IMR-90 (cell line): ENCODE results near the gene PCGF3. TPM values are rescaled to one million over a fixed set of nuclear protein-coding genes. Genes with fewer than 3 reads are reported as not detected.

ENCODE experiments used
- ATAC-seq: fragments of 200-7000 bp; cut with Tn5 transposase; 2 replicates; pipeline ENCODE4 v1.9.1; 2020; ENCODE audit warnings: low read depth, mild to moderate bottlenecking, moderate library complexity
- BruUV-seq: library from RNA; stranded (reverse); fragments of 400-500 nt; replicated peaks from 2 replicates; lab custom pipeline; 2021; lab: Mats Ljungman, UMichigan
- CTCF ChIA-PET: fragments of 300-600 bp; formaldehyde crosslinking; extraction: SDS; loops from one replicate; lab custom pipeline; 2021; ENCODE audit warnings: antibody characterized with exemption; lab: Yijun Ruan, JAX
- POLR2A ChIA-PET: fragments of 300-600 bp; sonication (Branson Sonifier 250); formaldehyde crosslinking; loops from one replicate; lab custom pipeline; 2022; ENCODE audit warnings: antibody characterized with exemption; ENCODE audit not compliant: unreplicated experiment; lab: Charles Lee
- DNase-seq: peaks from one replicate; pipeline ENCODE4 v3.0.0; 2013
- H2AFZ ChIP-seq: replicated peaks from 2 replicates; pipeline ENCODE3; 2013; ENCODE audit warnings: low read length, mild to moderate bottlenecking; ENCODE audit not compliant: poor library complexity
- H2AK5ac ChIP-seq: 2 replicates; pipeline ENCODE4 v1.6.1; 2013; ENCODE audit warnings: low read depth, low read length, inconsistent platforms
- H2AK9ac ChIP-seq: replicated peaks from 2 replicates; pipeline ENCODE3; 2013; ENCODE audit warnings: mild to moderate bottlenecking, low read depth, low read length, moderate library complexity; ENCODE audit not compliant: poor library complexity
- H2BK120ac ChIP-seq: 2 replicates; pipeline ENCODE4 v1.6.1; 2013; ENCODE audit warnings: low read depth, low read length, inconsistent platforms
- H2BK15ac ChIP-seq: 3 replicates; pipeline ENCODE4 v1.6.1; 2013; ENCODE audit warnings: low read depth, low read length, inconsistent platforms
- H2BK20ac ChIP-seq: 2 replicates; pipeline ENCODE4 v1.6.1; 2013; ENCODE audit warnings: low read depth, mild to moderate bottlenecking, inconsistent platforms, low read length, moderate library complexity
- H2BK5ac ChIP-seq: 2 replicates; pipeline ENCODE4 v1.6.1; 2013; ENCODE audit warnings: mild to moderate bottlenecking, low read depth, low read length, inconsistent platforms; ENCODE audit not compliant: poor library complexity, severe bottlenecking
- H3K14ac ChIP-seq: replicated peaks from 2 replicates; pipeline ENCODE4 v1.6.1; 2013; ENCODE audit warnings: low read depth, low read length, inconsistent platforms
- H3K18ac ChIP-seq: 2 replicates; pipeline ENCODE4 v1.6.1; 2013; ENCODE audit warnings: low read depth, low read length, control low read depth
- H3K23ac ChIP-seq: 2 replicates; pipeline ENCODE4 v1.6.1; 2013; ENCODE audit warnings: low read depth, low read length, inconsistent platforms
- H3K27ac ChIP-seq: 2 replicates; pipeline ENCODE4 v1.5.1; 2013; ENCODE audit warnings: mild to moderate bottlenecking, control low read depth, low read length; ENCODE audit not compliant: insufficient read depth
- H3K27me3 ChIP-seq: 2 replicates; pipeline ENCODE4 v1.6.1; 2013; ENCODE audit warnings: low read length; ENCODE audit not compliant: control insufficient read depth, insufficient read depth
- H3K36me3 ChIP-seq: 2 replicates; pipeline ENCODE4 v1.6.1; 2013; ENCODE audit warnings: low read length, mixed read lengths; ENCODE audit not compliant: control insufficient read depth, insufficient read depth
- H3K4ac ChIP-seq: 2 replicates; pipeline ENCODE4 v1.6.1; 2013; ENCODE audit warnings: low read depth, low read length, inconsistent platforms
- H3K4me1 ChIP-seq: 2 replicates; pipeline ENCODE4 v1.6.1; 2013; ENCODE audit warnings: low read length, mixed read lengths; ENCODE audit not compliant: control insufficient read depth, insufficient read depth
- H3K4me2 ChIP-seq: 2 replicates; pipeline ENCODE4 v1.6.1; 2013; ENCODE audit warnings: low read depth, mild to moderate bottlenecking, control low read depth, low read length, moderate library complexity
- H3K4me3 ChIP-seq: 2 replicates; pipeline ENCODE4 v1.5.1; 2013; ENCODE audit warnings: low read depth, mild to moderate bottlenecking, control low read depth, low read length, moderate library complexity; ENCODE audit not compliant: insufficient read depth
- H3K56ac ChIP-seq: 2 replicates; pipeline ENCODE4 v1.6.1; 2013; ENCODE audit warnings: low read length, inconsistent platforms; ENCODE audit not compliant: insufficient read depth; ENCODE audit errors: extremely low read depth
- H3K79me1 ChIP-seq, 2 experiments: 2 replicates each; pipeline ENCODE4 v1.6.1; 2013; ENCODE audit warnings: low read length in 2 of 2, inconsistent platforms in 1 of 2, low read depth in 1 of 2
- H3K9ac ChIP-seq: 2 replicates; pipeline ENCODE4 v1.6.1; 2013; ENCODE audit warnings: low read depth, low read length, control low read depth
- H3K9me1 ChIP-seq: 2 replicates; pipeline ENCODE4 v1.6.1; 2013; ENCODE audit warnings: low read length, inconsistent platforms; ENCODE audit not compliant: insufficient read depth
- H3K9me3 ChIP-seq: 2 replicates; pipeline ENCODE4 v1.6.1; 2013; ENCODE audit warnings: low read length; ENCODE audit not compliant: control insufficient read depth, insufficient read depth
- H4K20me1 ChIP-seq: 2 replicates; pipeline ENCODE4 v1.6.1; 2013; ENCODE audit warnings: low read length, inconsistent platforms; ENCODE audit not compliant: insufficient read depth
- H4K5ac ChIP-seq: 2 replicates; pipeline ENCODE4 v1.6.1; 2013; ENCODE audit warnings: mild to moderate bottlenecking, low read depth, low read length, control low read depth
- H4K8ac ChIP-seq, 2 experiments: 2 replicates each; pipeline ENCODE4 v1.6.1; 2013; ENCODE audit warnings: low read depth in 2 of 2, low read length in 2 of 2, control low read depth in 1 of 2, inconsistent platforms in 1 of 2
- H4K91ac ChIP-seq: 2 replicates; pipeline ENCODE4 v1.6.1; 2013; ENCODE audit warnings: low read depth, low read length, inconsistent platforms; ENCODE audit not compliant: insufficient read depth
- BHLHE40 ChIP-seq: fragments of 150-350 bp; IDR thresholded peaks from 2 replicates; pipeline ENCODE4 v1.6.1; 2016; ENCODE audit warnings: mild to moderate bottlenecking, low read depth, low read length
- CEBPB ChIP-seq: IDR thresholded peaks from 2 replicates; pipeline ENCODE4 v1.6.1; 2012; ENCODE audit warnings: low read depth, low read length, improper control_type of control experiment
- FOS ChIP-seq: fragments of 150-350 bp; IDR thresholded peaks from 2 replicates; pipeline ENCODE4 v1.6.1; 2016; ENCODE audit warnings: low read depth, low read length
- MAZ ChIP-seq: IDR thresholded peaks from 2 replicates; pipeline ENCODE4 v1.6.1; 2012; ENCODE audit warnings: low read depth, mild to moderate bottlenecking, low read length, improper control_type of control experiment, moderate library complexity, borderline replicate concordance
- MXI1 ChIP-seq: IDR thresholded peaks from 2 replicates; pipeline ENCODE4 v1.6.1; 2012; ENCODE audit warnings: low read depth, mild to moderate bottlenecking, low read length, moderate library complexity, borderline replicate concordance
- NFE2L2 ChIP-seq: fragments of 150-350 bp; IDR thresholded peaks from 2 replicates; pipeline ENCODE4 v1.6.1; 2016; ENCODE audit warnings: low read depth, mild to moderate bottlenecking, low read length
- POLR2A ChIP-seq: IDR thresholded peaks from 2 replicates; pipeline ENCODE4 v1.6.1; 2012; ENCODE audit warnings: mild to moderate bottlenecking, low read depth, low read length
- RCOR1 ChIP-seq: IDR thresholded peaks from 2 replicates; pipeline ENCODE4 v1.6.1; 2012; ENCODE audit warnings: mild to moderate bottlenecking, low read length, improper control_type of control experiment; ENCODE audit not compliant: insufficient replicate concordance
- RFX5 ChIP-seq: IDR thresholded peaks from 2 replicates; pipeline ENCODE4 v1.8.0; 2012; ENCODE audit warnings: low read depth, mild to moderate bottlenecking, low read length, moderate library complexity
- SMC3 ChIP-seq: fragments of 150-350 bp; IDR thresholded peaks from 2 replicates; pipeline ENCODE4 v1.6.1; 2016; ENCODE audit warnings: low read depth, mild to moderate bottlenecking, antibody characterized with exemption, low read length, moderate library complexity
- USF2 ChIP-seq: fragments of 150-350 bp; IDR thresholded peaks from 2 replicates; pipeline ENCODE4 v1.6.1; 2017; ENCODE audit warnings: mild to moderate bottlenecking, antibody characterized with exemption, low read length, low read depth
- WGBS, 2 experiments: methylation state at CpG; one replicate each; pipeline versions ENCODE4 v1.1.5 to v1.1.7; 2013; ENCODE audit warnings: missing lambda C conversion rate in 2 of 2; ENCODE audit not compliant: insufficient read length in 1 of 2; ENCODE audit errors: extremely low coverage in 2 of 2; 5-methylcytosine and 5-hydroxymethylcytosine counted together
- dilution Hi-C: fragments of 300-500 bp; cut with HindIII; formaldehyde crosslinking; loops from one replicate; pipeline ENCODE4 v1.14.3; 2018; ENCODE audit warnings: low sequenced_read_pairs; ENCODE audit not compliant: unreplicated experiment
- in situ Hi-C: fragments of 300-500 bp; cut with MboI; formaldehyde crosslinking; loops from 3 replicates; pipeline ENCODE4 v1.14.3; 2019; ENCODE audit warnings: low sequenced_read_pairs, inconsistent platforms, mixed read lengths
- intact Hi-C: fragments of 100-400 bp; cut with micrococcal nuclease; formaldehyde crosslinking; loops from 2 replicates; pipeline ENCODE4 v1.10.0; 2022
- polyA plus RNA-seq, 3 experiments: library from polyadenylated mRNA; depleted of rRNA; stranded (reverse); fragments of >200 nt; gene quantifications; 2 replicates each; pipeline ENCODE4 v1.2.3, GENCODE V29; 2012; ENCODE audit warnings: low replicate concordance in 1 of 3
- total RNA-seq: library from RNA; depleted of rRNA; stranded (reverse); fragments of >200 nt; gene quantifications from 2 replicates; pipeline ENCODE4 v1.2.3, GENCODE V29; 2012
- TF ChIP-seq, protein P1 (sequence below): fragments of 150-350 bp; IDR thresholded peaks from 2 replicates; pipeline ENCODE4 v1.6.1; 2016; ENCODE audit warnings: low read depth, mild to moderate bottlenecking, low read length, moderate library complexity, borderline replicate concordance
- TF ChIP-seq, protein P2 (sequence below): conservative IDR thresholded peaks from 2 replicates; pipeline ENCODE4 v1.5.1; 2012; ENCODE audit warnings: mild to moderate bottlenecking, low read depth, low read length, improper control_type of control experiment

PCGF3 gene
- total and polyA plus RNA-seq, 2 of the 4 experiments (the other 2 are of a cell fraction): 40.0 to 55.3 TPM

DNA sequence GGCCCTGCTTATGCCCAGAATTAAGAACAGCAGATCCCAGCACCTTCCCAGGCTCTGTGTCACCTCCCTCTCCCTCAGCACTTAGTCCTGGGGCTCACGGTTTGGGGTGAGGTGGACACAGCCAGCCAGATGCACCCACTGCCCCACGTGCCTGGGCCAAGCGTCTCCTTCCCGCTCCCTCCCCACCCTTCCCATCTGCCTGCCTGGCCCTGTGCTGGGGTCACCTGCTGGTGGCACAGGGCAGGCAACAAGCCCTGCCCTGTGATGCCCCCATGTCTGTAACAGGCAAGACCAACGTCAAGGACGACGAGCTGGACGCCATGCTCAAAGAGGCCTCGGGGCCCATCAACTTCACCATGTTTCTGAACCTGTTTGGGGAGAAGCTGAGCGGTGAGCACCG lies 26.0 kb upstream of the PCGF3 start:
- Histone ChIP-seq H3K9ac (no peak overlapping the region), H3K27me3 (no peaks in the 10 kb centered on the region), H2AK9ac (no peak overlapping the region), H3K4me3 (no peak overlapping the region), H2BK15ac (no peak overlapping the region), H4K8ac (no peak overlapping the region), H2BK5ac (no peak overlapping the region), H2AFZ (no peak overlapping the region), H3K79me1 (peaks cover 10 to 12% of the 10 kb centered on the region in 2 experiments; a peak in 3 of 4 replicates), H4K5ac (no peak overlapping the region), H3K9me3 (no peaks in the 10 kb centered on the region), H3K4ac (no peak overlapping the region), H2BK20ac (no peak overlapping the region), H4K20me1 (no peaks in the 10 kb centered on the region), H3K27ac (no peak overlapping the region), H4K91ac (no peak overlapping the region), H2BK120ac (no peak overlapping the region), H3K9me1 (peaks cover 4% of the 10 kb centered on the region; the same call in 1 of the 2 replicates), H3K56ac (no peak overlapping the region), H3K18ac (no peak overlapping the region), H2AK5ac (no peak overlapping the region), H3K23ac (no peak overlapping the region), H3K14ac (no peak overlapping the region), H3K4me1 (peaks cover 8% of the 10 kb centered on the region), H3K36me3 (no peaks in the 10 kb centered on the region), H3K4me2 (no peak overlapping the region)
- DNase-seq: no peak
- POLR2A ChIA-PET: no interaction called here
- no TSS peak for BruUV-seq
- in situ Hi-C loops (no loop called here), intact Hi-C loops (loop anchor here (10.0 kb wide), 1 partner anchor 345 kb away; the partner anchor contains the start of gene ZNF141), dilution Hi-C loops (no loop called here)
- TF ChIP-seq FOS (no peak), MXI1 (no peak), MAZ (no peak), CEBPB (no peak), NFE2L2 (no peak), SMC3 (no peak), USF2 (no peak), RFX5 (no peak), RCOR1 (no peak), BHLHE40 (no peak), POLR2A (no peak)
- TF ChIP-seq, protein P1, sequence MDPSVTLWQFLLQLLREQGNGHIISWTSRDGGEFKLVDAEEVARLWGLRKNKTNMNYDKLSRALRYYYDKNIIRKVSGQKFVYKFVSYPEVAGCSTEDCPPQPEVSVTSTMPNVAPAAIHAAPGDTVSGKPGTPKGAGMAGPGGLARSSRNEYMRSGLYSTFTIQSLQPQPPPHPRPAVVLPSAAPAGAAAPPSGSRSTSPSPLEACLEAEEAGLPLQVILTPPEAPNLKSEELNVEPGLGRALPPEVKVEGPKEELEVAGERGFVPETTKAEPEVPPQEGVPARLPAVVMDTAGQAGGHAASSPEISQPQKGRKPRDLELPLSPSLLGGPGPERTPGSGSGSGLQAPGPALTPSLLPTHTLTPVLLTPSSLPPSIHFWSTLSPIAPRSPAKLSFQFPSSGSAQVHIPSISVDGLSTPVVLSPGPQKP: no peak
- TF ChIP-seq, protein P2, sequence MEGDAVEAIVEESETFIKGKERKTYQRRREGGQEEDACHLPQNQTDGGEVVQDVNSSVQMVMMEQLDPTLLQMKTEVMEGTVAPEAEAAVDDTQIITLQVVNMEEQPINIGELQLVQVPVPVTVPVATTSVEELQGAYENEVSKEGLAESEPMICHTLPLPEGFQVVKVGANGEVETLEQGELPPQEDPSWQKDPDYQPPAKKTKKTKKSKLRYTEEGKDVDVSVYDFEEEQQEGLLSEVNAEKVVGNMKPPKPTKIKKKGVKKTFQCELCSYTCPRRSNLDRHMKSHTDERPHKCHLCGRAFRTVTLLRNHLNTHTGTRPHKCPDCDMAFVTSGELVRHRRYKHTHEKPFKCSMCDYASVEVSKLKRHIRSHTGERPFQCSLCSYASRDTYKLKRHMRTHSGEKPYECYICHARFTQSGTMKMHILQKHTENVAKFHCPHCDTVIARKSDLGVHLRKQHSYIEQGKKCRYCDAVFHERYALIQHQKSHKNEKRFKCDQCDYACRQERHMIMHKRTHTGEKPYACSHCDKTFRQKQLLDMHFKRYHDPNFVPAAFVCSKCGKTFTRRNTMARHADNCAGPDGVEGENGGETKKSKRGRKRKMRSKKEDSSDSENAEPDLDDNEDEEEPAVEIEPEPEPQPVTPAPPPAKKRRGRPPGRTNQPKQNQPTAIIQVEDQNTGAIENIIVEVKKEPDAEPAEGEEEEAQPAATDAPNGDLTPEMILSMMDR: no peak
- CTCF ChIA-PET: no interaction called here
- ATAC-seq: no peak
- 91% methylated on average over 8 of the region's 11 CpGs; no CpG with 5 or more reads in 1 of the 2 experiments for WGBS, 2 experiments
